Lung (tissue), 12 donors: ENCODE results near the gene ACAN. TPM values are rescaled to one million over a fixed set of nuclear protein-coding genes. Genes with fewer than 3 reads are reported as not detected.

Experiments
- ATAC-seq: fragments of 200-7000 bp; cut with Tn5 transposase; one replicate; pipeline ENCODE4 v1.9.1; 2020; ENCODE audit warnings: moderate number of reproducible peaks; ENCODE audit not compliant: insufficient read depth, low FRiP score
- DNase-seq, 3 donors: peaks; one replicate each; pipeline ENCODE4 v3.0.0-alpha.2; 2013 to 2017
- H3K27ac ChIP-seq, 2 donors: one replicate each; pipeline ENCODE4 v1.5.1; 2013; ENCODE audit warnings: mild to moderate bottlenecking in 2 of 2, moderate library complexity in 2 of 2, control low read depth in 1 of 2, inconsistent platforms in 1 of 2, low read depth in 1 of 2, low read length in 1 of 2
- H3K27me3 ChIP-seq, 3 donors: one replicate each; pipeline ENCODE4 v1.5.1; 2013; ENCODE audit warnings: low read length in 2 of 3; ENCODE audit not compliant: control insufficient read depth in 3 of 3, insufficient read depth in 3 of 3
- H3K36me3 ChIP-seq, 4 donors: one replicate each; pipeline ENCODE4 v1.5.1; 2013; ENCODE audit warnings: low read length in 4 of 4, mild to moderate bottlenecking in 1 of 4, moderate library complexity in 1 of 4; ENCODE audit not compliant: control insufficient read depth in 4 of 4, insufficient read depth in 4 of 4
- H3K4me1 ChIP-seq, 5 donors: one replicate each; pipeline ENCODE4 v1.5.1; 2013; ENCODE audit warnings: low read length in 5 of 5, mild to moderate bottlenecking in 2 of 5, moderate library complexity in 1 of 5; ENCODE audit not compliant: control insufficient read depth in 5 of 5, insufficient read depth in 5 of 5
- H3K4me3 ChIP-seq: one replicate; pipeline ENCODE4 v1.5.1; 2013; ENCODE audit warnings: mild to moderate bottlenecking, control low read depth, moderate library complexity
- H3K9ac ChIP-seq, 2 donors: one replicate each; pipeline ENCODE4 v1.5.1; 2013; ENCODE audit warnings: low read length in 2 of 2, control low read depth in 1 of 2; ENCODE audit not compliant: insufficient read depth in 1 of 2
- H3K9me3 ChIP-seq, 4 donors: one replicate each; pipeline ENCODE4 v1.5.1; 2013; ENCODE audit warnings: low read length in 3 of 4, mild to moderate bottlenecking in 1 of 4, moderate library complexity in 1 of 4; ENCODE audit not compliant: control insufficient read depth in 4 of 4, insufficient read depth in 3 of 4
- WGBS, 2 donors: extraction: QIAGEN DNeasy Blood & Tissue Kit; methylation state at CpG; one replicate each; pipeline ENCODE4 v1.1.7; 2013; 5-methylcytosine and 5-hydroxymethylcytosine counted together
- polyA plus RNA-seq, 2 donors: library from polyadenylated mRNA; stranded (reverse); fragments of 200-250 nt; gene quantifications; one replicate each; pipeline ENCODE4 v1.2.1, GENCODE V29; 2013
- total RNA-seq, 2 donors: library from RNA; depleted of rRNA in 1 of 2; stranded (reverse); fragments of >200 nt in 1 of 2; gene quantifications; one replicate each; pipeline ENCODE4 v1.2.1, GENCODE V29; 2014 to 2021
- TF ChIP-seq, protein P1 (sequence below): IDR thresholded peaks from 2 replicates; pipeline ENCODE4 v1.5.1; 2012; ENCODE audit warnings: mild to moderate bottlenecking; ENCODE audit errors: control extremely low read depth, extremely low read depth
- donor health status: control.
- donor health status: control.
- donor health status: Bipolar disorder and iron deficiency.
- donor health status: healthy.
- donor health status: DM: yes; HTN: yes; CAD: no.

The ACAN gene
- total and polyA plus RNA-seq, 4 donors, result 0.50 to 5.2 (median 0.85) TPM

DNA sequence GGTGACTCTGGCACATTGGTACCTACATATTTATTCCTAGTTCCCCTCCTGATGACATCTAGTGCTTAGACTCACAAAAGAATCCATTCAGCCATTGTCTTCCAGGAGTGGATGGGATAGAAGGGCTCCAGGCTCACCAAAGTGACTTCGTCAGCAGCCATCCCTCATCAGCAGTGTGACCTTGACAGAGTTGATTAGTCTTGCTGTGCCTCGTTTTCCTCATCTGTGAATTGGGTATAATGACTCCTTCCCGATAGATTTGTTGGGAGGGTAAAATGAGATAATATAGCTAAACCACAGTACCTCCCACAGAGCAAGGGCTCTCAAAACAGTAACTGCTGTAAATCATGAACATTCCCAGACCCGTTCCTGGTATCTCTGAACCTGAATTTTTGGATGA, 10.7 kb downstream of the ACAN start:
- ATAC-seq, result no peak
- 79 to 85% methylated on average over 4 of the region's 4 CpGs for WGBS, 2 donors
- Histone ChIP-seq H3K27ac (no peak overlapping the region), H3K9ac (no peak overlapping the region), H3K36me3 (no peaks in the 10 kb centered on the region), H3K9me3 (no peaks in the 10 kb centered on the region), H3K4me1 (no peaks in the 10 kb centered on the region), H3K27me3 (no peaks in the 10 kb centered on the region), H3K4me3 (no peak overlapping the region)
- TF ChIP-seq, protein P1, sequence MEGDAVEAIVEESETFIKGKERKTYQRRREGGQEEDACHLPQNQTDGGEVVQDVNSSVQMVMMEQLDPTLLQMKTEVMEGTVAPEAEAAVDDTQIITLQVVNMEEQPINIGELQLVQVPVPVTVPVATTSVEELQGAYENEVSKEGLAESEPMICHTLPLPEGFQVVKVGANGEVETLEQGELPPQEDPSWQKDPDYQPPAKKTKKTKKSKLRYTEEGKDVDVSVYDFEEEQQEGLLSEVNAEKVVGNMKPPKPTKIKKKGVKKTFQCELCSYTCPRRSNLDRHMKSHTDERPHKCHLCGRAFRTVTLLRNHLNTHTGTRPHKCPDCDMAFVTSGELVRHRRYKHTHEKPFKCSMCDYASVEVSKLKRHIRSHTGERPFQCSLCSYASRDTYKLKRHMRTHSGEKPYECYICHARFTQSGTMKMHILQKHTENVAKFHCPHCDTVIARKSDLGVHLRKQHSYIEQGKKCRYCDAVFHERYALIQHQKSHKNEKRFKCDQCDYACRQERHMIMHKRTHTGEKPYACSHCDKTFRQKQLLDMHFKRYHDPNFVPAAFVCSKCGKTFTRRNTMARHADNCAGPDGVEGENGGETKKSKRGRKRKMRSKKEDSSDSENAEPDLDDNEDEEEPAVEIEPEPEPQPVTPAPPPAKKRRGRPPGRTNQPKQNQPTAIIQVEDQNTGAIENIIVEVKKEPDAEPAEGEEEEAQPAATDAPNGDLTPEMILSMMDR, result no peak
- DNase-seq, result no peak

DNA sequence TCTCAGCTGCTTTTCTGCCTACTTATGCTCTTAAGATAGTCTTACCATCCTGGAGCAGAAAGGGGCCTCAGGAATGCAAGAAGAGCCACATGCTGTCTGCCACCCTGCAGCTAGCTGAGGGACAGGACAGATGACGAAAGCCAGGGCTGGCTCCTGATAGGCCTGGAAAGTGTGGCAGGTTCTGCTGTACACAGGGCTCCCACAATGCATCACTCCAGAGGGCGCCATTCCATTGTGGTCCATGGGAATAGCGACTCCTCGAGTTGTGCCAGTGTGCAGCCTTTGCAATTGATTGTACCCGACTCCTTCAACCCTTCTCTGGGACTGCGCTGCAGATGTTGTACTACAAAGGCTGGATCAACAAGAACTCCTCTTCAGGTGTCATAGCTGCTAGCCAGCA, 11.2 kb downstream of the ACAN start:
- 81 to 86% methylated on average over 6 of the region's 6 CpGs for WGBS, 2 donors
- no peak overlapping the region for H3K27ac ChIP-seq
- DNase-seq (no peak), ATAC-seq (no peak)
- TF ChIP-seq, protein P1, result no peak
- H3K36me3 ChIP-seq, result no peaks in the 10 kb centered on the region
- H3K9ac ChIP-seq, result no peak overlapping the region
- H3K27me3 ChIP-seq, result no peaks in the 10 kb centered on the region
- no peaks in the 10 kb centered on the region for H3K9me3 ChIP-seq
- no peaks in the 10 kb centered on the region for H3K4me1 ChIP-seq
- no peak overlapping the region for H3K4me3 ChIP-seq

- no peaks in the 10 kb centered on the region for H3K9me3 ChIP-seq
- H3K9ac ChIP-seq, result no peak overlapping the region
- H3K4me1 ChIP-seq, result no peaks in the 10 kb centered on the region
- 56 to 59% methylated on average over 2 of the region's 2 CpGs for WGBS, 2 donors
- no peak overlapping the region for H3K4me3 ChIP-seq
- TF ChIP-seq, protein P1, result no peak
- no peak for ATAC-seq
- DNase-seq, result no peak
- no peaks in the 10 kb centered on the region for H3K36me3 ChIP-seq
- H3K27ac ChIP-seq, result no peak overlapping the region
- peaks cover 0 to 4% (median 0%) of the 10 kb centered on the region in 3 donors for H3K27me3 ChIP-seq
Measured at GRCh38 chr15:88818920-88819319, 15.7 kb downstream of the ACAN start.

GRCh38 chr15:88821993-88822392, 18.8 kb downstream of the ACAN start:
- Histone ChIP-seq H3K36me3 (no peaks in the 10 kb centered on the region), H3K27me3 (peaks cover 0 to 4% (median 0%) of the 10 kb centered on the region in 3 donors), H3K9ac (no peak overlapping the region), H3K9me3 (no peaks in the 10 kb centered on the region), H3K4me1 (no peaks in the 10 kb centered on the region), H3K4me3 (no peak overlapping the region), H3K27ac (no peak overlapping the region)
- DNase-seq, result no peak
- WGBS, 2 donors, result 83 to 90% methylated on average over 5 of the region's 5 CpGs
- ATAC-seq, result no peak
- TF ChIP-seq, protein P1, result no peak
